A549 (cell line): ENCODE measurements around the gene IRAK1. TPM values are rescaled to one million over a fixed set of nuclear protein-coding genes. Genes with fewer than 3 reads are reported as not detected.

Experiments
- ATAC-seq, 2 experiments: fragments of 200-7000 bp in 1 of 2; fragments of >200 bp in 1 of 2; cut with Nextera tagmentation in 1 of 2; cut with Tn5 transposase in 1 of 2; 3 replicates each; pipeline versions ENCODE4 v1.8.0 to v1.9.1; 2018 to 2020; ENCODE audit warnings: mild to moderate bottlenecking in 1 of 2, moderate library complexity in 1 of 2
- CTCF ChIA-PET: fragments of 300-600 bp; sonication (Branson Sonifier 250); formaldehyde crosslinking; extraction: SDS; loops from one replicate; lab custom pipeline; 2021; ENCODE audit warnings: antibody characterized with exemption, inconsistent platforms; lab: Yijun Ruan, JAX
- POLR2A ChIA-PET: fragments of 350-600 bp; formaldehyde crosslinking; extraction: SDS; loops from one replicate; lab custom pipeline; 2021; ENCODE audit warnings: antibody characterized with exemption, inconsistent platforms; lab: Yijun Ruan, JAX
- DNase-seq, 2 experiments: peaks; one replicate each; pipeline versions ENCODE4 v3.0.0 to v3.0.0-alpha.2; 2011 to 2016; ENCODE audit warnings: low read depth in 1 of 2, low spot score in 1 of 2
- FAIRE-seq: peaks from 2 replicates; lab custom pipeline; 2011; peaks lifted over from hg19 to GRCh38; lab: Jason Lieb, UNC
- H3K27ac ChIP-seq, 2 experiments: fragments of >200 bp; sonication (Bioruptor Twin); formaldehyde crosslinking; 3 replicates each; pipeline ENCODE4 v1.5.1; 2016 to 2017
- H3K4me1 ChIP-seq: fragments of >200 bp; sonication (Bioruptor Twin); formaldehyde crosslinking; 3 replicates; pipeline ENCODE4 v1.6.1; 2016
- H3K4me2 ChIP-seq: fragments of >200 bp; sonication (Bioruptor Twin); formaldehyde crosslinking; 3 replicates; pipeline ENCODE4 v1.6.1; 2016
- H3K4me3 ChIP-seq: fragments of >200 bp; sonication (Bioruptor Twin); formaldehyde crosslinking; 3 replicates; pipeline ENCODE4 v1.5.1; 2016
- H3K9me3 ChIP-seq: fragments of >200 bp; sonication (Bioruptor Twin); formaldehyde crosslinking; 3 replicates; pipeline ENCODE4 v1.6.1; 2016
- CHD2 ChIP-seq: fragments of 150-350 bp; IDR thresholded peaks from 2 replicates; pipeline ENCODE4 v1.6.1; 2014; ENCODE audit warnings: low read length; ENCODE audit not compliant: partially characterized antibody
- HOXB13 ChIP-seq: fragments of 250-450 bp; sonication (Bioruptor Pico); IDR thresholded peaks from 2 replicates; pipeline ENCODE4 v1.5.0; 2020; ENCODE audit warnings: low read depth, mild to moderate bottlenecking, moderate library complexity
- HOXB5 ChIP-seq: fragments of 250-450 bp; sonication (Bioruptor Pico); IDR thresholded peaks from 2 replicates; pipeline ENCODE4 v1.5.0; 2020; ENCODE audit warnings: mild to moderate bottlenecking, moderate library complexity
- JUN ChIP-seq, 2 experiments: fragments of >200 bp; sonication (Bioruptor Twin); formaldehyde crosslinking; IDR thresholded peaks; 2 replicates in 1 of 2; 3 replicates in 1 of 2; pipeline ENCODE4 v1.6.1; 2016 to 2017
- MAZ ChIP-seq: fragments of 150-350 bp; IDR thresholded peaks from 2 replicates; pipeline ENCODE4 v1.6.1; 2014; ENCODE audit warnings: antibody characterized with exemption, low read depth, low read length, borderline replicate concordance
- MYC ChIP-seq: IDR thresholded peaks from 2 replicates; pipeline ENCODE4 v1.6.1; 2012; ENCODE audit warnings: mild to moderate bottlenecking, inconsistent platforms, low read length, improper control_type of control experiment, borderline replicate concordance
- NPAS2 ChIP-seq: fragments of 250-450 bp; sonication (Bioruptor Pico); IDR thresholded peaks from 2 replicates; pipeline ENCODE4 v1.8.0; 2022; ENCODE audit warnings: mild to moderate bottlenecking, moderate library complexity, borderline replicate concordance
- POLR2AphosphoS2 ChIP-seq: conservative IDR thresholded peaks from 2 replicates; pipeline ENCODE4 v1.6.1; 2012; ENCODE audit warnings: low read length, improper control_type of control experiment, inconsistent platforms
- RARB ChIP-seq: fragments of 250-450 bp; sonication (Bioruptor Pico); IDR thresholded peaks from 2 replicates; pipeline ENCODE4 v1.8.0; 2021; ENCODE audit warnings: mild to moderate bottlenecking, moderate library complexity
- RFX5 ChIP-seq: fragments of 450-650 bp; IDR thresholded peaks from 2 replicates; pipeline ENCODE4 v1.7.1; 2014; ENCODE audit warnings: antibody characterized with exemption, mild to moderate bottlenecking, moderate library complexity
- RNF2 ChIP-seq: fragments of 200-600 bp; sonication (generic); IDR thresholded peaks from 2 replicates; pipeline ENCODE4 v1.6.1; 2016; ENCODE audit warnings: low read depth, mild to moderate bottlenecking, antibody characterized with exemption, moderate library complexity, borderline replicate concordance
- TFCP2L1 ChIP-seq: fragments of 250-450 bp; sonication (Bioruptor Pico); IDR thresholded peaks from 2 replicates; pipeline ENCODE4 v1.5.0; 2021; ENCODE audit warnings: mild to moderate bottlenecking
- TP53 ChIP-seq: fragments of 250-450 bp; sonication (Bioruptor Pico); IDR thresholded peaks from 2 replicates; pipeline ENCODE4 v1.5.0; 2021; ENCODE audit warnings: mild to moderate bottlenecking, moderate library complexity
- ZFP36 ChIP-seq: fragments of 450-650 bp; IDR thresholded peaks from 2 replicates; pipeline ENCODE4 v1.6.1; 2014; ENCODE audit warnings: borderline replicate concordance; ENCODE audit not compliant: partially characterized antibody
- ZSCAN20 ChIP-seq: fragments of 250-450 bp; sonication (Bioruptor Pico); IDR thresholded peaks from 2 replicates; pipeline ENCODE4 v1.8.0; 2022; ENCODE audit warnings: mild to moderate bottlenecking, moderate library complexity
- WGBS: methylation state at CpG from one replicate; pipeline ENCODE4 v1.1.6; 2017; ENCODE audit errors: missing lambda C conversion rate; 5-methylcytosine and 5-hydroxymethylcytosine counted together
- polyA plus RNA-seq, 4 experiments: library from polyadenylated mRNA; depleted of rRNA in 3 of 4; stranded (reverse); fragments of >200 nt; fragmentation: RNase III in 1 of 4; extraction: RNeasy Plus Mini Kit Qiagen cat#74134 plus additional on column Dnase treatment in 1 of 4; gene quantifications; 2 replicates in 3 of 4; 3 replicates in 1 of 4; pipeline ENCODE4 v1.2.3, GENCODE V29; 2011 to 2017
- TF ChIP-seq, protein P1 (sequence below): fragments of 450-650 bp; IDR thresholded peaks from 2 replicates; pipeline ENCODE4 v1.6.1; 2014; ENCODE audit warnings: antibody characterized with exemption
- TF ChIP-seq, protein P2 (sequence below): fragments of 250-450 bp; sonication (Bioruptor Pico); IDR thresholded peaks from 2 replicates; pipeline ENCODE4 v1.5.0; 2021; ENCODE audit warnings: mild to moderate bottlenecking, moderate library complexity, borderline replicate concordance

The IRAK1 gene
- polyA plus RNA-seq, 2 of the 4 experiments (the other 2 are of a cell fraction), result 73.1 to 177 TPM

DNA sequence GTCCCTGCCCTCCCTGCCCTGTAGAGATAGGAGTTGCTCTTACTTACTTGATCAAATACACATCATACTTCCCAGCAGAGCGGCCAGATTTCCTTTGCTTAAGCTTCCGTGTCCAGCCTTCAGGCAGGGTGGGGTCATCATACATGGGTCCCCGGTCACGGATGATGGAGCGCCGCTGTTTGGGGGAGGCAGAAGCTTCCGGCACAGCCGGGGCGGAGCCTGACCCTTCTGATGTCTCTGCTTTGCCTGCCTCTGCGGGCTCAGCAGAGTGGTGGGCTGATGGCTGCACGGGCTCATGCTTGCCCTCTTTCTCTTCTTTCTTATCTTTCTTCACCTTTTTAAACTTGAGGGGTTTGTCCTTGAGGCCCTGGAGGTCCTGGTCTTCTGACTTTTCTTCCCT, 12.5 kb upstream of the IRAK1 start:
- DNase-seq, result no peak
- POLR2A ChIA-PET, result no interaction called here
- Histone ChIP-seq H3K4me1 (no peaks in the 10 kb centered on the region), H3K27ac (no peak overlapping the region), H3K4me3 (no peak overlapping the region), H3K9me3 (no peaks in the 10 kb centered on the region), H3K4me2 (no peak overlapping the region)
- FAIRE-seq, result no peak
- 93% methylated on average over 10 of the region's 11 CpGs for WGBS
- no peak for ATAC-seq
- TF ChIP-seq HOXB13 (CRISPR knock-in tag), result no peak
- TF ChIP-seq CHD2, result no peak
- CTCF ChIA-PET, result interaction anchor here (1.4 to 3.7 kb wide), 2 partner anchors 19 to 21 kb away, joined by 4 to 12 read pairs; no protein-coding TSS in a partner anchor

DNA sequence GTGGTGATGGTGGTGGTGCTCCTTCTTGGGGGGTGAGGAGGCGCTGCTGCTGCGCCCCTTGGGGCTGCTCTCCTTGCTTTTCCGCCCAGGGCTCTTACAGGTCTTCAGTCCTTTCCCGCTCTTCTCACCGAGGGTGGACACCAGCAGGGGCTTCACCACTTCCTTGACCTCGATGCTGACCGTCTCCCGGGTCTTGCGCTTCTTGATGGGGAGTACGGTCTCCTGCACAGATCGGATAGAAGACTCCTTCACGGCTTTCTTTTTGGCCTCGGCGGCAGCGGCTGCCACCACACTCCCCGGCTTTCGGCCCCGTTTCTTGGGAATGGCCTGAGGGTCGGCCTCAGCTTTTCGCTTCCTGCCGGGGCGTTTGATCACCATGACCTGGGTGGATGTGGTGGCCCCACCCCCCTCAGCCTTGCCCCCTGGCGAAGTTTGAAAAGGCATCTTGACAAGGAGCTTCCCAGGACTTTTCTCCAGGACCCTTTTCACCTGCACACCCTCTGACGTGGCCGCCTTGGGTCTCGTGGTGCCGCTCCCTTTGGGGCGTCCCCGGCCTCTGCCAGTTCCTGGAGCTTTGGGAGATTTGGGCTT, 11.1 kb upstream of the IRAK1 start:
- POLR2A ChIA-PET, result no interaction called here
- H3K4me3 ChIP-seq, result no peak overlapping the region
- H3K27ac ChIP-seq, result no peak overlapping the region
- FAIRE-seq, result no peak
- ATAC-seq, result no peak
- no peak for DNase-seq
- 89% methylated on average over 28 of the region's 29 CpGs for WGBS
- TF ChIP-seq HOXB5 (CRISPR knock-in tag) (no peak), POLR2AphosphoS2 (no peak), RNF2 (no peak), ZFP36 (no peak), TP53 (CRISPR knock-in tag) (no peak)
- TF ChIP-seq, protein P1, sequence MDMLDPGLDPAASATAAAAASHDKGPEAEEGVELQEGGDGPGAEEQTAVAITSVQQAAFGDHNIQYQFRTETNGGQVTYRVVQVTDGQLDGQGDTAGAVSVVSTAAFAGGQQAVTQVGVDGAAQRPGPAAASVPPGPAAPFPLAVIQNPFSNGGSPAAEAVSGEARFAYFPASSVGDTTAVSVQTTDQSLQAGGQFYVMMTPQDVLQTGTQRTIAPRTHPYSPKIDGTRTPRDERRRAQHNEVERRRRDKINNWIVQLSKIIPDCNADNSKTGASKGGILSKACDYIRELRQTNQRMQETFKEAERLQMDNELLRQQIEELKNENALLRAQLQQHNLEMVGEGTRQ, result no peak
- CTCF ChIA-PET, result interaction anchor here (0.9 to 2.0 kb wide), 5 partner anchors 10 to 109 kb away, joined by 3 to 7 read pairs (median 3); no protein-coding TSS in a partner anchor
- no peak overlapping the region for H3K4me2 ChIP-seq
- no peaks in the 10 kb centered on the region for H3K9me3 ChIP-seq
- H3K4me1 ChIP-seq, result no peaks in the 10 kb centered on the region

DNA sequence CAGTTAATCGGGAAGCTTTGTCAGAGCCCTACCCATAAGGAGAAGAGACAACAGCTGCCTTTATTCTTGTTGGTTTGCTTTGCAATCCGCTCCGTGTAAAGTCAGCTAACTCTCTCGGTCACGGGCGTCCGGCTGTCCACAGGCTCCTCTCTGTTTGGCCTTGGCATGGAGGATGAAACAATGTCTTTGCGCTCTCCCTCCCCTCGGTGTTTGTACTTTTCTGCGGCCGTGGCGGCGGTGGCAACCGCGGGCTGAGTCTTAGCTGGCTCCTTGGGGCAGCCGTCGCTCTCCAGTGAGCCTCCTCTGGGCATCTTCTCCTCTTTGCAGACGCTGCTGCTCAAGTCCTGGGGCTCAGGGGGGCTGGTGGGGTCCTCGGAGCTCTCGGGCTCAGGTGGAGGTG, 10.6 kb upstream of the IRAK1 start:
- Histone ChIP-seq H3K4me3 (no peak overlapping the region), H3K4me1 (no peaks in the 10 kb centered on the region), H3K4me2 (no peak overlapping the region), H3K9me3 (no peaks in the 10 kb centered on the region), H3K27ac (no peak overlapping the region)
- ChIA-PET POLR2A (interaction anchor here (0.6 kb wide), 1 partner anchor 16 kb away, joined by 3 read pairs; no protein-coding TSS in a partner anchor), CTCF (interaction anchor here (0.9 to 2.0 kb wide), 5 partner anchors 10 to 109 kb away, joined by 3 to 12 read pairs (median 3); no protein-coding TSS in a partner anchor)
- DNase-seq (no peak), ATAC-seq (no peak), FAIRE-seq (no peak)
- TF ChIP-seq ZSCAN20 (CRISPR knock-in tag) (no peak), MYC (no peak), HOXB13 (CRISPR knock-in tag) (no peak), TP53 (CRISPR knock-in tag) (no peak), RFX5 (no peak), JUN (IDR thresholded peaks at IDR 0.05) (no peak), NPAS2 (CRISPR knock-in tag) (no peak), RARB (CRISPR knock-in tag) (no peak), ZFP36 (no peak), MAZ (no peak), TFCP2L1 (no peak)
- TF ChIP-seq, protein P2, sequence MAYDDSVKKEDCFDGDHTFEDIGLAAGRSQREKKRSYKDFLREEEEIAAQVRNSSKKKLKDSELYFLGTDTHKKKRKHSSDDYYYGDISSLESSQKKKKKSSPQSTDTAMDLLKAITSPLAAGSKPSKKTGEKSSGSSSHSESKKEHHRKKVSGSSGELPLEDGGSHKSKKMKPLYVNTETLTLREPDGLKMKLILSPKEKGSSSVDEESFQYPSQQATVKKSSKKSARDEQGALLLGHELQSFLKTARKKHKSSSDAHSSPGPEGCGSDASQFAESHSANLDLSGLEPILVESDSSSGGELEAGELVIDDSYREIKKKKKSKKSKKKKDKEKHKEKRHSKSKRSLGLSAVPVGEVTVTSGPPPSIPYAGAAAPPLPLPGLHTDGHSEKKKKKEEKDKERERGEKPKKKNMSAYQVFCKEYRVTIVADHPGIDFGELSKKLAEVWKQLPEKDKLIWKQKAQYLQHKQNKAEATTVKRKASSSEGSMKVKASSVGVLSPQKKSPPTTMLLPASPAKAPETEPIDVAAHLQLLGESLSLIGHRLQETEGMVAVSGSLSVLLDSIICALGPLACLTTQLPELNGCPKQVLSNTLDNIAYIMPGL (CRISPR knock-in tag), result no peak
- 91% methylated on average over 14 of the region's 20 CpGs for WGBS
